Neural progenitor cell (in vitro differentiated cells): Measurements from ENCODE around the gene CHM. TPM values are rescaled to one million over a fixed set of nuclear protein-coding genes. Genes with fewer than 3 reads are reported as not detected.

Source experiments
- DNase-seq: peaks from one replicate; pipeline ENCODE4 v3.0.0-alpha.2; 2016; ENCODE audit warnings: low spot score
- H2AFZ ChIP-seq: fragments of 200-600 bp; sonication (generic); replicated peaks from 2 replicates; pipeline ENCODE4 v1.6.1; 2016; ENCODE audit warnings: antibody characterized with exemption
- H3F3A ChIP-seq: fragments of 200-600 bp; sonication (generic); 2 replicates; pipeline ENCODE4 v1.6.1; 2016; ENCODE audit warnings: antibody characterized with exemption, low read depth
- H3K27ac ChIP-seq: fragments of 200-600 bp; sonication (generic); 2 replicates; pipeline ENCODE4 v1.5.1; 2016; ENCODE audit warnings: mild to moderate bottlenecking
- H3K27me3 ChIP-seq: fragments of 200-600 bp; sonication (generic); 2 replicates; pipeline ENCODE4 v1.6.1; 2016; ENCODE audit warnings: mild to moderate bottlenecking, moderate library complexity
- H3K36me3 ChIP-seq: fragments of 200-600 bp; sonication (generic); 2 replicates; pipeline ENCODE4 v1.5.1; 2016
- H3K4me1 ChIP-seq: fragments of 200-600 bp; sonication (generic); 2 replicates; pipeline ENCODE4 v1.6.1; 2016; ENCODE audit warnings: mixed run types
- H3K4me2 ChIP-seq: fragments of 200-600 bp; sonication (generic); 2 replicates; pipeline ENCODE4 v1.6.1; 2016
- H3K4me3 ChIP-seq: fragments of 200-600 bp; sonication (generic); 2 replicates; pipeline ENCODE4 v1.5.1; 2016
- H3K79me2 ChIP-seq: fragments of 200-600 bp; sonication (generic); 2 replicates; pipeline ENCODE4 v1.6.1; 2016; ENCODE audit warnings: low read depth
- H3K9ac ChIP-seq: fragments of 200-600 bp; sonication (generic); 2 replicates; pipeline ENCODE4 v1.6.1; 2016
- H3K9me3 ChIP-seq: fragments of 200-600 bp; sonication (generic); 2 replicates; pipeline ENCODE4 v1.5.1; 2016; ENCODE audit warnings: low read depth
- H4K20me1 ChIP-seq: fragments of 200-600 bp; sonication (generic); 2 replicates; pipeline ENCODE4 v1.6.1; 2016; ENCODE audit warnings: low read depth
- H3K27ac Mint-ChIP-seq: 3 replicates; pipeline ENCODE4 v1.8.0; 2021; ENCODE audit warnings: mixed read lengths
- H3K27me3 Mint-ChIP-seq: 2 replicates; pipeline ENCODE4 v1.8.0; 2022; ENCODE audit warnings: low read depth, mild to moderate bottlenecking, inconsistent platforms, moderate library complexity, mixed read lengths; ENCODE audit not compliant: insufficient read depth
- H3K36me3 Mint-ChIP-seq: 3 replicates; pipeline ENCODE4 v1.8.0; 2021; ENCODE audit warnings: mixed read lengths
- H3K4me1 Mint-ChIP-seq: 3 replicates; pipeline ENCODE4 v1.8.0; 2021; ENCODE audit warnings: mixed read lengths
- H3K4me3 Mint-ChIP-seq: 3 replicates; pipeline ENCODE4 v1.8.0; 2021; ENCODE audit warnings: mild to moderate bottlenecking, moderate library complexity, mixed read lengths
- H3K9me3 Mint-ChIP-seq: 3 replicates; pipeline ENCODE4 v1.8.0; 2020; ENCODE audit warnings: mixed read lengths
- EZH2 ChIP-seq: fragments of 200-600 bp; sonication (generic); IDR thresholded peaks from 2 replicates; pipeline ENCODE4 v1.6.1; 2017; ENCODE audit warnings: antibody characterized with exemption, mild to moderate bottlenecking, moderate library complexity
- EZH2phosphoT487 ChIP-seq: fragments of 200-600 bp; sonication (generic); IDR thresholded peaks from 2 replicates; pipeline ENCODE4 v1.6.1; 2017; ENCODE audit warnings: antibody characterized with exemption
- total RNA-seq: library from RNA; depleted of rRNA; stranded (reverse); fragments of >200 nt; gene quantifications from 2 replicates; pipeline ENCODE4 v1.2.3, GENCODE V29; 2015; ENCODE audit warnings: low replicate concordance
- TF ChIP-seq, protein P1 (sequence below): fragments of 200-600 bp; sonication (generic); IDR thresholded peaks from 2 replicates; pipeline ENCODE4 v1.5.1; 2017; ENCODE audit warnings: antibody characterized with exemption, mild to moderate bottlenecking

Gene CHM
- total RNA-seq, 1 donor from 2014 or later: 24.0 TPM

DNA sequence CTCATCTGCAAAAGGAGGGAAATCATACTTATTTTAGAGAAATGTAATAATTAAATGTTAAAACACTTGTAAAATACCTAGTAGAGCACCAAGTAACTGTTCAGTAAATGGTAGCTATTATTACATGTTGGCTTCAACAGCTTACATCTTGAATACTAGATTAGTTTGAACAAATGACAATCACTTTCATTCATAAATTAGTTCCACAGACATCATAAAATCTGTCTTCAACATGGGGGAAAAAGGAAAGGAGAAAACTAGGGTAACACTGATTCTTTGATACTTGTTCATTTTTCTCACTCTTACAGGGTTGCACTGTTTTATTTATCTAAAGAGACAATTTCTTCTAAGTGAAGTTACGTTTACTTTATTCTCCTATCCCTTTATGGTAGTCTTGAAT lies 51.7 kb downstream of the CHM start:
- Histone ChIP-seq H3K9ac (no peak overlapping the region), H3F3A (no peaks in the 10 kb centered on the region), H3K4me2 (no peak overlapping the region), H3K9me3 (no peaks in the 10 kb centered on the region), H2AFZ (no peak overlapping the region), H3K4me3 (no peak overlapping the region), H3K79me2 (no peaks in the 10 kb centered on the region), H3K27me3 (no peaks in the 10 kb centered on the region), H3K27ac (no peak overlapping the region), H4K20me1 (peaks cover 4% of the 10 kb centered on the region), H3K4me1 (peaks cover 5% of the 10 kb centered on the region), H3K36me3 (no peaks in the 10 kb centered on the region)
- Mint-ChIP-seq H3K27me3 (no peaks in the 10 kb centered on the region), H3K27ac (no peak overlapping the region), H3K9me3 (no peaks in the 10 kb centered on the region), H3K4me3 (no peak overlapping the region), H3K4me1 (peaks cover 16% of the 10 kb centered on the region), H3K36me3 (no peaks in the 10 kb centered on the region)
- TF ChIP-seq, protein P1, sequence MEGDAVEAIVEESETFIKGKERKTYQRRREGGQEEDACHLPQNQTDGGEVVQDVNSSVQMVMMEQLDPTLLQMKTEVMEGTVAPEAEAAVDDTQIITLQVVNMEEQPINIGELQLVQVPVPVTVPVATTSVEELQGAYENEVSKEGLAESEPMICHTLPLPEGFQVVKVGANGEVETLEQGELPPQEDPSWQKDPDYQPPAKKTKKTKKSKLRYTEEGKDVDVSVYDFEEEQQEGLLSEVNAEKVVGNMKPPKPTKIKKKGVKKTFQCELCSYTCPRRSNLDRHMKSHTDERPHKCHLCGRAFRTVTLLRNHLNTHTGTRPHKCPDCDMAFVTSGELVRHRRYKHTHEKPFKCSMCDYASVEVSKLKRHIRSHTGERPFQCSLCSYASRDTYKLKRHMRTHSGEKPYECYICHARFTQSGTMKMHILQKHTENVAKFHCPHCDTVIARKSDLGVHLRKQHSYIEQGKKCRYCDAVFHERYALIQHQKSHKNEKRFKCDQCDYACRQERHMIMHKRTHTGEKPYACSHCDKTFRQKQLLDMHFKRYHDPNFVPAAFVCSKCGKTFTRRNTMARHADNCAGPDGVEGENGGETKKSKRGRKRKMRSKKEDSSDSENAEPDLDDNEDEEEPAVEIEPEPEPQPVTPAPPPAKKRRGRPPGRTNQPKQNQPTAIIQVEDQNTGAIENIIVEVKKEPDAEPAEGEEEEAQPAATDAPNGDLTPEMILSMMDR: no peak
- DNase-seq: no peak

DNA sequence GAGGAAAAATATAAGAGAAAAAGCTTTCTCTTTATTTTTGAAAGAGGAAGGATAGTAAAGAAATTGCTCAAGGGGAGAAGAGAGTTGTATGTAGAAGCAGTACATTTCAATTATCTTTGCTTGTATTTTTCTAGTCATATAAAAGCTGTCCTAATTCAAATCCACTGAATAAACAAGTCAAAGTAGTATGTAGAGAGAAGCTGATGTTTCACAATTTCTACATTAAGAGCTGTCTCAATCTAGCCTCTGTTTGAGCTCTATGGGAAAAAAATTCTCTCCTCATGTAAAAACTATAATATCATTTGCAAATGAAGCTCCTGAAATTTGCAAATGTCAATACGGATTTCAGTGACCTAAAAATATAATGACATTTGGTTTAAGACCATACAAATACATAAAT lies 52.6 kb downstream of the CHM start:
- no peak overlapping the region for H3K4me3 Mint-ChIP-seq
- no peak overlapping the region for H3K27ac Mint-ChIP-seq
- no peaks in the 10 kb centered on the region for H3K9me3 ChIP-seq
- H3K27me3 ChIP-seq: no peaks in the 10 kb centered on the region
- no peaks in the 10 kb centered on the region for H3K27me3 Mint-ChIP-seq
- H3K79me2 ChIP-seq: peaks cover 4% of the 10 kb centered on the region
- H2AFZ ChIP-seq: no peak overlapping the region
- H3K36me3 ChIP-seq: no peaks in the 10 kb centered on the region
- H3K4me3 ChIP-seq: no peak overlapping the region
- H4K20me1 ChIP-seq: peaks cover 4% of the 10 kb centered on the region
- H3K9me3 Mint-ChIP-seq: no peaks in the 10 kb centered on the region
- DNase-seq: no peak
- H3K4me1 ChIP-seq: peaks cover 5% of the 10 kb centered on the region
- H3F3A ChIP-seq: no peaks in the 10 kb centered on the region
- no peak overlapping the region for H3K27ac ChIP-seq
- no peak overlapping the region for H3K9ac ChIP-seq
- H3K4me1 Mint-ChIP-seq: peaks cover 16% of the 10 kb centered on the region
- H3K36me3 Mint-ChIP-seq: no peaks in the 10 kb centered on the region
- H3K4me2 ChIP-seq: no peak overlapping the region
- TF ChIP-seq EZH2: no peak
- TF ChIP-seq EZH2phosphoT487: no peak
- TF ChIP-seq, protein P1: no peak

DNA sequence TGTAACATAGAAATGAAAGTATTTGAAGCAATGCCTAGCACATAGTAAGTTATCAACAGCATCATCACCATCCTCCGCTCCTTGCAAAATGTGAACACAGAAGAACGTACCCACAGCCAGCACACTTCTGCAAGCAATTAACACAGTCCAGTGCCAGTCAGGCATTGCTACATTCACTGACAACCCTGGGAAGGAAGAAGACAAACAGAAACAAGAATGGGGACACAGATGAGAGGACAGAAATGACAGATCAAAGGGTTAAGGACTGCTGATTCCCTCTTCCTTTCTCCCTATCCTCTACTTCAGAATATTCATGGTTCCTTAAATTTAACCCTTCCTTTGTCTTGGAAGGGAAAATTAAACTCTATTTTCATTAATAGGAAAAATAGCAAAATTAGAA lies 53.1 kb downstream of the CHM start:
- DNase-seq: no peak
- no peaks in the 10 kb centered on the region for H3K27me3 ChIP-seq
- Mint-ChIP-seq H3K9me3 (peaks cover 5% of the 10 kb centered on the region), H3K4me1 (peaks cover 16% of the 10 kb centered on the region), H3K4me3 (no peak overlapping the region), H3K27ac (no peak overlapping the region), H3K27me3 (no peaks in the 10 kb centered on the region), H3K36me3 (no peaks in the 10 kb centered on the region)
- H3K4me2 ChIP-seq: peak overlapping the region; percentile 11
- peaks cover 4% of the 10 kb centered on the region for H4K20me1 ChIP-seq
- no peak overlapping the region for H3K27ac ChIP-seq
- no peak overlapping the region for H3K9ac ChIP-seq
- peaks cover 5% of the 10 kb centered on the region for H3K4me1 ChIP-seq
- H3K79me2 ChIP-seq: peaks cover 10% of the 10 kb centered on the region
- H3K9me3 ChIP-seq: no peaks in the 10 kb centered on the region
- no peak overlapping the region for H2AFZ ChIP-seq
- no peaks in the 10 kb centered on the region for H3K36me3 ChIP-seq
- no peaks in the 10 kb centered on the region for H3F3A ChIP-seq
- H3K4me3 ChIP-seq: no peak overlapping the region
- TF ChIP-seq, protein P1: no peak
- no peak for TF ChIP-seq EZH2
- no peak for TF ChIP-seq EZH2phosphoT487
